ENCODE data around the gene MED8. TPM values are rescaled to one million over a fixed set of nuclear protein-coding genes. Genes with fewer than 3 reads are reported as not detected.

MED8 gene
- total and polyA plus RNA-seq, 2 of the 8 experiments (the other 6 are each of a cell fraction or from before 2014, with no cell fraction given), result 7.0 to 20.6 TPM

DNA sequence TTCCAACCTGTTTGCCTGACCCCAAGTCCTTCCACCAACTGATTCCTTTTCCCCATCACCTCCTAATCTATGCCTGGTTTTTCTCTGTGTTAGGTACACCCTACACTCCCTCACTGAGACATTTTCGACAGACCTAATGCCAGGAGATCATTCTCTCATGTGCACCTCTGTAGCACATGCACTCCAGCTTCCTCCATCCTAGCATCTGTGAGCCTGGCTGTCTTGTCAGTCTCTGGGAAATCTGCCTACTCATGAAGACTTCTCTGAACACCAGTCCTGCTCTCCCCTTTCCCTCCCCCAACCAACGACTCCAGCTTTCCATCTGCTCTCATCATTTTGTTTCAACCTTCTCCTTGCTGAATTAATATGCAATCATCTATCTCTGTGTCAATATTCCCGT lies 987 bp downstream of the MED8 start (continued):
- TF ChIP-seq, protein P1, sequence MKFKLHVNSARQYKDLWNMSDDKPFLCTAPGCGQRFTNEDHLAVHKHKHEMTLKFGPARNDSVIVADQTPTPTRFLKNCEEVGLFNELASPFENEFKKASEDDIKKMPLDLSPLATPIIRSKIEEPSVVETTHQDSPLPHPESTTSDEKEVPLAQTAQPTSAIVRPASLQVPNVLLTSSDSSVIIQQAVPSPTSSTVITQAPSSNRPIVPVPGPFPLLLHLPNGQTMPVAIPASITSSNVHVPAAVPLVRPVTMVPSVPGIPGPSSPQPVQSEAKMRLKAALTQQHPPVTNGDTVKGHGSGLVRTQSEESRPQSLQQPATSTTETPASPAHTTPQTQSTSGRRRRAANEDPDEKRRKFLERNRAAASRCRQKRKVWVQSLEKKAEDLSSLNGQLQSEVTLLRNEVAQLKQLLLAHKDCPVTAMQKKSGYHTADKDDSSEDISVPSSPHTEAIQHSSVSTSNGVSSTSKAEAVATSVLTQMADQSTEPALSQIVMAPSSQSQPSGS (IDR thresholded peaks at IDR 0.05; ENCODE audit: low read length), result no peak
- TF ChIP-seq TEAD4 (IDR thresholded peaks at IDR 0.05; ENCODE audit: low read depth, low read length), result no peak
- TF ChIP-seq SUZ12 (IDR thresholded peaks at IDR 0.05; ENCODE audit: low read length), result no peak
- no peak for TF ChIP-seq EZH2 (IDR thresholded peaks at IDR 0.05; ENCODE audit: low read depth, low read length, severe bottlenecking)
- TF ChIP-seq RNF2 (IDR thresholded peaks at IDR 0.05; ENCODE audit: borderline replicate concordance, low read depth, low read length, missing control alignments, poor library complexity, severe bottlenecking), result no peak
- TF ChIP-seq SIN3A (conservative IDR thresholded peaks at IDR 0.05 in 1 of 2, IDR thresholded peaks at IDR 0.05 in 1 of 2; ENCODE audit: low read depth in 1 of 2, low read length in 2 of 2), result no peak
- TF ChIP-seq ZNF274 (IDR thresholded peaks at IDR 0.05; ENCODE audit: borderline replicate concordance, extremely low read depth, low read length), result no peak
- TF ChIP-seq RBBP5 (IDR thresholded peaks at IDR 0.05; ENCODE audit: borderline replicate concordance, low read depth, low read length), result no peak

Measured in H1 (cell line).